Transverse colon (tissue), 4 donors: ENCODE measurements around the gene STBD1.

Experiments
- CTCF ChIP-seq, 5 experiments: fragments of 200-600 bp in 3 of 5; fragments of 450-650 bp in 2 of 5; sonication (generic) in 3 of 5; IDR thresholded peaks; 1 replicate in 2 of 5; 2 replicates in 3 of 5; pipeline ENCODE4 v1.5.1; 2016 to 2017; ENCODE audit warnings: antibody characterized with exemption in 5 of 5, inconsistent platforms in 3 of 5, mild to moderate bottlenecking in 2 of 5, moderate library complexity in 1 of 5
- EP300 ChIP-seq: sonication (generic); formaldehyde crosslinking; IDR thresholded peaks from one replicate; pipeline ENCODE4 v1.6.1; 2017; ENCODE audit warnings: antibody characterized with exemption, low read depth
- POLR2A ChIP-seq: fragments of 450-650 bp; IDR thresholded peaks from one replicate; pipeline ENCODE4 v1.6.1; 2016; ENCODE audit warnings: antibody characterized with exemption, mild to moderate bottlenecking, moderate library complexity
- POLR2AphosphoS5 ChIP-seq, 3 donors: sonication (generic); formaldehyde crosslinking; IDR thresholded peaks; one replicate each; pipeline ENCODE4 v1.6.1; 2016; ENCODE audit warnings: antibody characterized with exemption in 3 of 3

- TF ChIP-seq CTCF (IDR thresholded peaks at IDR 0.05) (no peak), POLR2A (no peak), EP300 (no peak), POLR2AphosphoS5 (IDR thresholded peaks at IDR 0.05) (no peak)
These were observed 28.4 kb downstream of the STBD1 start for GRCh38 chr4:76334885-76335284.
